Astrocyte (in vitro differentiated cells and primary cell): ENCODE results near the gene TMBIM4. TPM values are rescaled to one million over a fixed set of nuclear protein-coding genes. Genes with fewer than 3 reads are reported as not detected.
A peak's percentile ranks its signal among the peaks of the same experiment; 100 is the strongest.

ENCODE experiments used
- DNase-seq: peaks from one replicate; pipeline ENCODE4 v3.0.0-alpha.2; 2010; ENCODE audit warnings: low read depth
- FAIRE-seq: peaks from 2 replicates; lab custom pipeline; 2011; peaks lifted over from hg19 to GRCh38; lab: Jason Lieb, UNC
- H2AFZ ChIP-seq: 2 replicates; pipeline ENCODE4 v1.6.0; 2012; ENCODE audit warnings: low read depth, low read length, inconsistent platforms
- H3K27ac ChIP-seq: 2 replicates; pipeline ENCODE4 v1.5.1; 2011; ENCODE audit warnings: low read depth, low read length, inconsistent platforms
- H3K27me3 ChIP-seq: 2 replicates; pipeline ENCODE4 v1.6.0; 2011; ENCODE audit warnings: low read length, inconsistent platforms; ENCODE audit not compliant: insufficient read depth
- H3K36me3 ChIP-seq: 2 replicates; pipeline ENCODE4 v1.5.1; 2011; ENCODE audit warnings: low read length, inconsistent platforms; ENCODE audit not compliant: insufficient read depth
- H3K4me1 ChIP-seq: 2 replicates; pipeline ENCODE4 v1.5.1; 2011; ENCODE audit warnings: low read length, inconsistent platforms; ENCODE audit not compliant: insufficient read depth
- H3K4me2 ChIP-seq: 2 replicates; pipeline ENCODE4 v1.6.0; 2012; ENCODE audit warnings: low read length, inconsistent platforms
- H3K4me3 ChIP-seq: 2 replicates; pipeline ENCODE4 v1.5.1; 2011; ENCODE audit warnings: low read depth, mild to moderate bottlenecking, low read length, inconsistent platforms; ENCODE audit not compliant: insufficient read depth
- H3K79me2 ChIP-seq: 2 replicates; pipeline ENCODE4 v1.6.0; 2012; ENCODE audit warnings: mild to moderate bottlenecking, low read length, inconsistent platforms; ENCODE audit not compliant: insufficient read depth
- H3K9ac ChIP-seq: 2 replicates; pipeline ENCODE4 v1.6.0; 2012; ENCODE audit warnings: mild to moderate bottlenecking, low read length, inconsistent platforms
- H3K9me3 ChIP-seq: 2 replicates; pipeline ENCODE4 v1.5.1; 2012; ENCODE audit warnings: low read depth, mild to moderate bottlenecking, low read length, inconsistent platforms; ENCODE audit not compliant: insufficient read depth
- H4K20me1 ChIP-seq: 2 replicates; pipeline ENCODE4 v1.6.0; 2012; ENCODE audit warnings: low read length, inconsistent platforms; ENCODE audit not compliant: insufficient read depth
- H3K27ac Mint-ChIP-seq: one replicate; pipeline ENCODE4 v1.8.0; 2021; ENCODE audit warnings: mild to moderate bottlenecking, mixed read lengths; ENCODE audit not compliant: unreplicated experiment
- H3K27me3 Mint-ChIP-seq: one replicate; pipeline ENCODE4 v1.8.0; 2021; ENCODE audit warnings: low read depth, mixed read lengths; ENCODE audit not compliant: unreplicated experiment
- H3K36me3 Mint-ChIP-seq: one replicate; pipeline ENCODE4 v1.8.0; 2021; ENCODE audit warnings: low read depth, mixed read lengths; ENCODE audit not compliant: unreplicated experiment
- H3K4me1 Mint-ChIP-seq: one replicate; pipeline ENCODE4 v1.8.0; 2021; ENCODE audit warnings: low read depth, mixed read lengths; ENCODE audit not compliant: unreplicated experiment
- H3K4me3 Mint-ChIP-seq: one replicate; pipeline ENCODE4 v1.8.0; 2021; ENCODE audit warnings: mild to moderate bottlenecking, moderate library complexity, mixed read lengths; ENCODE audit not compliant: unreplicated experiment
- H3K9me3 Mint-ChIP-seq: one replicate; pipeline ENCODE4 v1.8.0; 2021; ENCODE audit warnings: mild to moderate bottlenecking, mixed read lengths; ENCODE audit not compliant: unreplicated experiment
- EZH2 ChIP-seq: IDR thresholded peaks from 2 replicates; pipeline ENCODE4 v1.6.1; 2012; ENCODE audit warnings: mild to moderate bottlenecking, low read length, inconsistent platforms; ENCODE audit not compliant: insufficient read depth
- total RNA-seq: library from RNA; stranded (reverse); gene quantifications from 2 replicates; pipeline ENCODE4 v1.2.1, GENCODE V29; 2021
- TF ChIP-seq, protein P1 (sequence below): IDR thresholded peaks from 2 replicates; pipeline ENCODE4 v1.5.1; 2011; ENCODE audit warnings: low read depth, mild to moderate bottlenecking, inconsistent platforms, low read length, moderate library complexity; ENCODE audit not compliant: insufficient read depth

Gene TMBIM4
- total RNA-seq, 1 donor from 2014 or later = 41.5 TPM

GRCh38 chr12:66108386-66108785, 61.4 kb downstream of the TMBIM4 start:
- TF ChIP-seq, protein P1, sequence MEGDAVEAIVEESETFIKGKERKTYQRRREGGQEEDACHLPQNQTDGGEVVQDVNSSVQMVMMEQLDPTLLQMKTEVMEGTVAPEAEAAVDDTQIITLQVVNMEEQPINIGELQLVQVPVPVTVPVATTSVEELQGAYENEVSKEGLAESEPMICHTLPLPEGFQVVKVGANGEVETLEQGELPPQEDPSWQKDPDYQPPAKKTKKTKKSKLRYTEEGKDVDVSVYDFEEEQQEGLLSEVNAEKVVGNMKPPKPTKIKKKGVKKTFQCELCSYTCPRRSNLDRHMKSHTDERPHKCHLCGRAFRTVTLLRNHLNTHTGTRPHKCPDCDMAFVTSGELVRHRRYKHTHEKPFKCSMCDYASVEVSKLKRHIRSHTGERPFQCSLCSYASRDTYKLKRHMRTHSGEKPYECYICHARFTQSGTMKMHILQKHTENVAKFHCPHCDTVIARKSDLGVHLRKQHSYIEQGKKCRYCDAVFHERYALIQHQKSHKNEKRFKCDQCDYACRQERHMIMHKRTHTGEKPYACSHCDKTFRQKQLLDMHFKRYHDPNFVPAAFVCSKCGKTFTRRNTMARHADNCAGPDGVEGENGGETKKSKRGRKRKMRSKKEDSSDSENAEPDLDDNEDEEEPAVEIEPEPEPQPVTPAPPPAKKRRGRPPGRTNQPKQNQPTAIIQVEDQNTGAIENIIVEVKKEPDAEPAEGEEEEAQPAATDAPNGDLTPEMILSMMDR = no peak
- no peak for TF ChIP-seq EZH2
- DNase-seq (no peak), FAIRE-seq (no peak)
- Histone ChIP-seq H2AFZ (no peak overlapping the region), H3K36me3 (no peaks in the 10 kb centered on the region), H3K27me3 (peaks cover 3% of the 10 kb centered on the region), H3K79me2 (no peaks in the 10 kb centered on the region), H3K9ac (no peak overlapping the region), H3K9me3 (no peaks in the 10 kb centered on the region), H3K4me1 (no peaks in the 10 kb centered on the region), H3K4me3 (no peak overlapping the region), H3K4me2 (no peak overlapping the region), H3K27ac (no peak overlapping the region), H4K20me1 (no peaks in the 10 kb centered on the region)
- Mint-ChIP-seq H3K36me3 (no peaks in the 10 kb centered on the region), H3K27ac (no peak overlapping the region), H3K4me1 (peaks cover 8% of the 10 kb centered on the region), H3K4me3 (no peak overlapping the region), H3K27me3 (peaks cover 2% of the 10 kb centered on the region), H3K9me3 (no peaks in the 10 kb centered on the region)

DNA sequence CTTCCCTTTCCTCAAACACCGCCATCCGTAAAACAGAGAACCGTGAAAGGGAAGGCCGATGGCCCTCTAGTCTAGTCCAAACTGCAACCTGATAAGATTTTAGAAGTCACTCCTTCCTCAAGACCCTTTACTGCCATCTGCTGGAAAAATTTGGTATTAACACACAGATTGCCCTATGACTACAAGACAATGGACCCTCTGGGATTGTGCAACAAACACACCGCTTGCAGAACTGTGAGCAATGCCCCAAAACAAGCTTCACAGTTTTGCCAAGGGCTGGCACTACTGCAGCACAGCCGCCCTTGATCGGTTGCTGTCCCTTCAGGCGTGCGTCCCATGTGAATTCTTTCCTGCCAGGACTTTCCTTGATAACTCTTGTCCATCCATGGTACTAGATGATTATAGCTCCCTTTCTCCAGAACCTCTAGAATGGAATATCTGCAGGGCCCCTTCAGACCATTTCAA, 62.3 kb downstream of the TMBIM4 start:
- no peaks in the 10 kb centered on the region for H4K20me1 ChIP-seq
- H2AFZ ChIP-seq = no peak overlapping the region
- H3K9ac ChIP-seq = peak overlapping the region; percentile 21
- no peaks in the 10 kb centered on the region for H3K9me3 ChIP-seq
- H3K79me2 ChIP-seq = no peaks in the 10 kb centered on the region
- H3K27me3 Mint-ChIP-seq = peaks cover 2% of the 10 kb centered on the region
- no peak overlapping the region for H3K4me3 Mint-ChIP-seq
- no peaks in the 10 kb centered on the region for H3K36me3 Mint-ChIP-seq
- H3K4me3 ChIP-seq = no peak overlapping the region
- DNase-seq (peak; percentile 80), FAIRE-seq (peak; percentile 78)
- H3K27me3 ChIP-seq = peaks cover 3% of the 10 kb centered on the region
- H3K4me2 ChIP-seq = peak overlapping the region; percentile 47
- no peak overlapping the region for H3K27ac Mint-ChIP-seq
- TF ChIP-seq EZH2 = no peak
- TF ChIP-seq, protein P1 = peak; percentile 73
- no peak overlapping the region for H3K27ac ChIP-seq
- H3K36me3 ChIP-seq = no peaks in the 10 kb centered on the region
- no peaks in the 10 kb centered on the region for H3K4me1 ChIP-seq
- peaks cover 2% of the 10 kb centered on the region for H3K9me3 Mint-ChIP-seq
- peaks cover 15% of the 10 kb centered on the region for H3K4me1 Mint-ChIP-seq

- Histone ChIP-seq H3K9ac (no peak overlapping the region), H3K36me3 (no peaks in the 10 kb centered on the region), H3K4me3 (no peak overlapping the region), H4K20me1 (no peaks in the 10 kb centered on the region), H2AFZ (no peak overlapping the region), H3K27ac (no peak overlapping the region), H3K27me3 (peaks cover 3% of the 10 kb centered on the region), H3K79me2 (no peaks in the 10 kb centered on the region), H3K4me1 (no peaks in the 10 kb centered on the region), H3K9me3 (no peaks in the 10 kb centered on the region), H3K4me2 (no peak overlapping the region)
- Mint-ChIP-seq H3K4me1 (peaks cover 11% of the 10 kb centered on the region), H3K27ac (no peak overlapping the region), H3K27me3 (peaks cover 2% of the 10 kb centered on the region), H3K4me3 (no peak overlapping the region), H3K9me3 (peaks cover 17% of the 10 kb centered on the region), H3K36me3 (no peaks in the 10 kb centered on the region)
- DNase-seq (no peak), FAIRE-seq (no peak)
- TF ChIP-seq EZH2 = no peak
- TF ChIP-seq, protein P1 = peak; percentile 10
Observed at GRCh38 chr12:66103016-66103913, 66.5 kb downstream of the TMBIM4 start.
